ENCODE measurements around the gene FHIT.
"Not testable (repeated sequence)": the region's sequence is repeated elsewhere in the genome, so short reads cannot be mapped to it uniquely, and the experiment has no call there.

FHIT gene

DNA sequence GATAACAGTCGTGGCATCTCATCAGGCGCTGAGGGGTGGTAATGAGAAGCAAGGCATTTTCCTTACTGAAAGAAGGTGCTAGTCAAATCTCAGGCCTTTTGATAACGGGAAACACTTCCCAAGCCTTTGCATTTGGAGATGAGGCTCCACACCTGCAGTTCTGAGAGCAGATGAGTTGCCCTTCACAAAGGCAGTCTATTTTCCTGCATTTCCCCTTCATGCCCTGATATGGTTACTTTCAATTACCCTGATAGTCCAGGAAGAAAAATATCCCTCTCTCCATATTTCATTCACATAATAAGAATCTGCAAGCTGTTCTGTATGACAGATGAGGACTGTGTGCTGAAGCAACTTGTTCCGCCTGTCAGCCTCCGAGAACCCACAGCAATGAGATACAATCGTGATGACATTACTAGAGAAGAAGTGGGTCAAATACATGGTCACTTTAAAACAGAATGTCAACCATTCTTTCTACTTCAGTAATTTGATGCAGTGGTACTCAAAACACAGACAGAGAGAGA, 25.0 kb downstream of the FHIT start:
- DNase-seq (ENCODE audit: low read depth) = no peak

DNA sequence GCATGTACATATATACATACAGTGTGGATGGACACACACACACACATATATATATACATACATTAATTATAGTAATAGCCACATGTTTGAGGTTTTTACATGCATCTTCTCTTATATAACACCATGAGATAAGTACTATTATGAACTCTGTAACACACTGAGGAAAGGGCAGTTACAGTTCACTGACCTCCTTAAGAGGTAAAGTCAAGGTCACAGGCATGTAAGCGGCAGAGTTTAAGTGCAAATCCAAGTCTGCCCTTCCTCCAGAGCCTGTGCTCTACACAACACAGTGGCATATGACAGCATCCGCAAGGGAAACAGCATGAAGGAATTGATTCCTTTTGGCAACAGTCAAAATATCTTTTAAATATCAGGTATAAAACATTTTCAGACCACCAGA, 26.4 kb downstream of the FHIT start:
- DNase-seq (ENCODE audit: low read depth) = no peak

DNA sequence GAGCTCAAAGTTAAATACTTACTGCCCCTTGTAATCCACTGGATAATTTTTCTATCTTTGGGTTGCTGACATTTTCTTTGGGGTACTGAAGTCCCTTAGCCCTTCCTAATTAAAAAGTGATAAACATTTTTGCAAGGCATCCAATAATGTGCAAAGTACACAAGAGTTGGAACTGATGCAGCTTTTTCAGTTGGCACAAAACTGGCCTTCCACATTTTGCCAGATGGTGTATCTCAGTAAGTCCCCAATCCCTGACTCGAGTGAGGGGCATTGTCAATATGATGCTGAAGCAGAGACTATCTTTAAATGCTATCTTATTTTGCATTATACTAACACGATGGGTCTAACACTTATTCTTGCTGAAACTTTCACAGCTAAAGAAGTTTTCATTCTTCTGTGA, 27.8 kb downstream of the FHIT start:
- DNase-seq (ENCODE audit: low read depth) = no peak

DNA sequence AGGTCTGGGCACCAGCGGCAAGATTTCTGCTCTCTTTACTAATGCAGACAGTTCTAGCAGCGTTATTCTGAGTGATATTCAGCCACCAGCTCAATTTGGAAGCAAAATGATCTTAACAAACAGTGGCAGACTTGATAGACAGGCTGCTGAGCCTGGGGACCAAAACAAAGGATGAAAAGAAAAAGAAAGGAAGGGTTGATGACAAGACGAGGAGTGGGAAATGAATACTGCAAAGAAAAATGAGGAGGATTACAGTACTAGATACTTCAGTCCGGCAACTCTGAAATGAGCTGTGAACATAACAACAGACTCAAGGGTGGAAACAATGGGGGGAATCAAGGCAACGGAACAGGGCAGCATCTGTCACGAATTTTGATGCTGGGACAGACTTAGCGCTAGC, 28.8 kb downstream of the FHIT start:
- DNase-seq (ENCODE audit: low read depth) = no peak

DNA sequence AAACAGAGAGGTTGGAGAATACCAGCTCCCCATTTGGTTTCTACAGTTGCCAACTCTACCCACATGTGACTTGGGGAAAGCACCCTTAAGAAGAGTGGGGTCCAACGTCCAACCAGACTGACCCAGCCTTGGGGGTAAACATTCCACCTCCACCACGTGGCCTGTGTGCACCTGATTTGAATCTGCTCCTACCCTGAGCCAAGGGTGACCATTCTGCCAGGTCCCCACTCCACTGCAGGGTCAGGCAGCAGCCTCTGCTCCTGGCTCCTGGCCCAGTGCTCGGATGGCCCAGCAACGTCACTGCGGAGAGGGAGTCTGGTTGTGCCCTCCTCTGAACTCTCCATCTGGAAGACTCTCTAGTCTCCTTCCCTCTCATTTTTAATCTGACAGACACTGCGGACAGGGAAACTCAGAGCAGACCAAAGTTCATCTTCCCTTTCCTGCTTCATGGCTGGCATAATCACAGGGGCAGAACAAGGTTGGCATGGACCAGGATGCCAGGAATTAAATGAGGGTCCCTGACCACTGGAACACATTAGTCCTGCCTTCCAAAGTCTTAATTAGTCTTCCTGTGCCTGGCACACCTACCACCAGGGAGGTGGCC, 29.4 kb downstream of the FHIT start:
- DNase-seq (ENCODE audit: low read depth) = no peak

DNA sequence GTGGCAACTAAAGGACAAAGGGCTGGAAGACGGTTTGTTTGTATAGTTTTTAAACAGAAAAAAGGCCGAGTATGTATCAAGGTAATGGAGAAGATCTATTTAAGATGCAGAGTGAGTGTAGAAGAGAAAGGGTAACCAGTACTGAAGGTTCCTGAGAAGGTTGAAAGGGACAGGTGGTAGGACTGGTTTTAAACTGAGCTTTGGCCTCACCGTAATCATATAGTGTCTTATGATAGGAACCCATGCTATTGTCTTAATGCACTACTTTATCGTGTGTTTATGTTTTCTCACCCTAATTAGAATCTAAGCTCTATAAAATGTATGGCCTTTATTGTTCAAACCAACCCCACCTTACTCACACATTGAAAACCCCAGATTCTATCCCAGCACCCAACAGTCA, 32.7 kb downstream of the FHIT start:
- no peak for DNase-seq (ENCODE audit: low read depth)

DNA sequence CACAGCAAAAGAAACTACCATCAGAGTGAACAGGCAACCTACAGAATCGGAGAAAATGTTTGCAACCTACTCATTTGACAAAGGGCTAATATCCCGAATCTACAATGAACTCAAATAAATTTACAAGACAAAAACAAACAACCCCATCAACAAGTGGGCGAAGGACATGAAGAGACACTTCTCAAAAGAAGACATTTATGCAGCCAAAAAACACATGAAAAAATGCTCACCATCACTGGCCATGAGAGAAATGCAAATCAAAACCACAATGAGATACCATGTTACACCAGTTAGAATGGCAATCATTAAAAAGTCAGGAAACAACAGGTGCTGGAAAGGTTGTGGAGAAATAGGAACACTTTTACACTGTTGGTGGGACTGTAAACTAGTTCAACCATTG, 35.1 kb downstream of the FHIT start:
- DNase-seq (ENCODE audit: low read depth) = not testable (repeated sequence)

DNA sequence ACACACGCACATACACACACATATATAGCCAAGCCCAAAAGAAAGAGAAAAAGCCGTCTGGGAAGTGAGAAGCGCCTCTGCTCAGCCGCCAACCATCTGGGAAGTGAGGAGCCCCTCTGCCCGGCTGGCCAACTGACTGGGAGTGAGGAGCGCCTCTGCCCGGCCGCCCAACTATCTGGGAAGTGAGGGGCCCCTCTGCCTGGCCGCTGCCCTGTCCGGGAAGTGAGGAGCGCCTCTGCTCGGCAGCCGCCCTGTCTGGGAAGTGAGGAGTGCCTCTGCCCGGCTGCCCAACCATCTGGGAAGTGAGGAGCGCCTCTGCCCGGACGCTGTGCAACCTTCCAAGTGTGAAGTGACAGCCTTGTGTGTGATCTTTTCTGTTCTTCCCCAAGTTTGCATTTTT, 49.2 kb downstream of the FHIT start:
- DNase-seq (ENCODE audit: low read depth) = no peak

DNA sequence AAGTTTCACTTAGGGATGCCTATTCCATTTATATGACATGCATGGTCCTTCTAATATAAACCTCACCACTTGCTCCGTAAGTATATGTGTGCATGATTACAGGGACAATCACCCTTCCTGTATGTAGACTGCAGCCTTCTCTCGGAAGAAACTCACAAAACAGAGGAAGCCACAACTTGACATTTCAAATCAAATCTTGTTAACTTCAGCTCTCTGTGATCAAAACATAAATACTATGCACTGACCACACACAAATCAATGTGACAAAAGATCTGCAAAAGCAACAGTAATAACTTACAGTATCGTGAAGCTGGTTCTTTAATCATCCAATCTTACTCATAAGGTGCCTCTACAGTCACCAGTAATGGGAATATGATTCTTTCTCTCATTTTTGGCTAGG, 50.2 kb downstream of the FHIT start:
- DNase-seq (ENCODE audit: low read depth) = no peak

DNA sequence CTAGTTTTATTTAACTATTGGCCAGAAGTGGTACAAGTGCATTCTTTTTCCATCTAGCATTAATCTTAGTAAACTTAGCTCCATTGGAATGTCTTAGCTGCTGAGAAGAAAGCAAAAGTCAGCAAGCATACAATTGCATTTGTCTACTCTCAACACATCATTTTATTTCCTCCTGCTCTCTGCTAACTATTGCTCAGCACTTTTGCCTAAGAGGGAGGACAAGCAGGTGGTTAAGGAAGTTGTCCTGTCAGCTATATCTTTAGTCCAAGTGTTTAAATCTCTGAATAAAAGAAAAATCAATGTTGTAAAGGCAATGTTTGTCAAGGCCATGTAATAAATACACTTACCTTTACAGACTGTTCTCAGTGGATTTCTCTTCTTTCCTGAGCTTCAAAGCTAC, 51.0 kb downstream of the FHIT start:
- DNase-seq (ENCODE audit: low read depth) = no peak

DNA sequence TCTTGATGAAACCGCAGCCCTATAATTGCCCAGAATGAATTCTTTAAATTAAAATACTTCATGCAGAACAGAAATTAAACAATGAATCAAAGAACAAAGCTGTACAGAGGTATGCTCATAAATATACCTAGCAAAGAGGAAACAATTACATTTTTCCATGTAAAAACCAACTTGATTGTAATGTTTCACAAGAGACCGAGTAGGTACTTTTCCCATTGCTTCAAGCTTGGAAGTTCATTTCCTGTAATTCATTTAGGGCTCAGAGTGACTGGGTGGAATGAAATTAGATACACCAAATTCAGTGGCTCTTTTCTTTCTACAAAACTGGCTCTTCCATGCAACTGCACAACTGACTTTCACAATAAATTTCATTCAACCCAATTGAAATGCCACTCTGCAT, 51.4 kb downstream of the FHIT start:
- no peak for DNase-seq (ENCODE audit: low read depth)

DNA sequence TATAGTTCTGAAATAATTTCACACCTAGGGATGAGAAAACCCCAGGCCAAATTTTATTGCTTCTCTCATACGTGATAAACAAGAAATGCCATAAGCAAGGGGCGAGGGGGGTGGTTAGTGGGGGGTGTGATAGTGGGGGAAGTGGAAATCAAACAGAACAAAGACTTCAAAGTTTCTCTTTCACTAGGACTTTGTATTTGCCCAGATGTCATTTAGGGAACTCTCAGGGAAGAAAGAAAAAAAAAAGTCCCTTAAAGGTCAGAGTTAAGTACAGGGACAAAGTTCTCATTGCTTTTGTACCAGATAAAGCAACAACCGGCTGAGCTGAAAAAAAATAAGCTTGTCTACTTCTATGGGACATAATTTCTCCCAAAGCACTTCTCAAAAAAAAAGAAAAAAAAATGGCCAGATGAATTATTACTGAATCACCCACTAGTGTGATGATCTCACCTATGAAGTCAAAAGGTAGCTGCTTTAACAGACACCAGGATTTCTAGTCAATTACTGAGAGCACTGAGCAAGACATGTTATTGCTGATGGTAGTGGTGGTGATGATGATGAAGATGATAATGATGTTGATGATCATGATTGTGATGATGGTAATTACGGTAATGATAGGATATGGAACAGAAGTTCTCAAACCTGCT, 56.2 kb downstream of the FHIT start:
- DNase-seq (ENCODE audit: low read depth) = no peak

DNA sequence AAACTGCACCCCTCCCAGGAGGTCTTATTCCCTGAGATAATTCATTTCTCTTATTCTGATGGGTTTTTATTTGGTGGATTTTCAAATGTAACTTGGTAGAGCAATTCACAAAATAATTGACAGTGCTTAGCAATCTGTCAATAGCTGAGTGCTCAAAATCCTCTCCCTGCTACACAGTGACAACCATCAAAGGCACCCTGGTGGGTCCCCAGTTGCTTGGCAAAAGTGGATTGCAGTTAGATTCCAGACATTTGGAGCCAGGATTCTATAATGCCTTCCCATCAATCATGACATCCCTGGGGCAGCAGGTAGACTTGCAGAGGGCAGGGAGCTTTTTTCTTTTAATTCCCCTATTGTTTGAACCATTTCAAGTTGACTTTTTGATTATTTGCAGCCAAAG, 59.0 kb downstream of the FHIT start:
- no peak for DNase-seq (ENCODE audit: low read depth)

DNA sequence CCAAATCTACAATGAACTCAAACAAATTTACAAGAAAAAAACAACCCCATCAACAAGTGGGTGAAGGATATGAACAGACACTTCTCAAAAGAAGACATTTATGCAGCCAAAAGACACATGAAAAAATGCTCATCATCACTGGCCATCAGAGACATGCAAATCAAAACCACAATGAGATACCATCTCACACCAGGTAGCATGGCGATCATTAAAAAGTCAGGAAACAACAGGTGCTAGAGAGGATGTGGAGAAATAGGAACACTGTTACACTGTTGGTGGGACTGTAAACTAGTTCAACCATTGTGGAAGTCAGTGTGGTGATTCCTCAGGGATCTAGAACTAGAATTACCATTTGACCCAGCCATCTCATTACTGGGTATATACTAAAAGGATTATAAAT, 61.0 kb downstream of the FHIT start:
- DNase-seq (ENCODE audit: low read depth) = not testable (repeated sequence)

DNA sequence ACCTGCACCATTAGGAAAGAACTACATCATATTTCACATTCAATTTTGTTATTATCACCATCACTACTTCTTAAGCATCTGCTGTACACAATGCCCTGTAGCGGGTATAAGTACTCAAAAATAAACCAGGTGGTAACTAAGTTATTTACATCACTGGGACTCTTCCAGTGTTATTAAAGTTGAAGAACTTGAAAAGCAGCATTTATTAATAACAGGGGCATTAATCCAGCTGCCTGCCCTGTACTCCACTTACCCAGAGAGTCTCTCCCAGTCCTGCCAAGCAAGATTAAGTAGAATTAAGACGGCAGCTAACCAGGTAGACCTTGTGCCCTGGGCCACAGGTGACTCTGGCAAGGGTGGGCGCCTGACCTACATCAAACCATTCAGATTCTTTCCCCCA, 65.2 kb downstream of the FHIT start:
- no peak for DNase-seq (ENCODE audit: low read depth)

DNA sequence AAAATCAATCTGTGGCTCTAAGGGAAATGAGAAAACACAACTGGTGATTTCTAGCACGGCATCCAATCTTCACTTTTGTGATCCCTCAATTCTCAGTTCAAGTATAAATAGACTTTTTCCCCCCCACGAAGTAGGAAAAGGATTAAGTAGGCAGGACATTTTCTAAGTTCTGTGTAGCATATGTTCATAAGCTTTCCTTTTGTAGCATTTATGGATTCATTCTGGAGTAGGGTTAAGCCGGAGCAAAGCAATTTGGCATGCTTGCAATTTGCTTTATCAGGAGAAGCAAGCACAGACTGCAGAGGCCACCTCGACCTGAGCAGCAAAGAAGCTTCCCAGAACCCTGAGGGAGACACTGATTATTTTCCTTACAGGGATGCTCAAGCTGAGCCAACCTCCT, 66.3 kb downstream of the FHIT start:
- no peak for DNase-seq (ENCODE audit: low read depth)

DNA sequence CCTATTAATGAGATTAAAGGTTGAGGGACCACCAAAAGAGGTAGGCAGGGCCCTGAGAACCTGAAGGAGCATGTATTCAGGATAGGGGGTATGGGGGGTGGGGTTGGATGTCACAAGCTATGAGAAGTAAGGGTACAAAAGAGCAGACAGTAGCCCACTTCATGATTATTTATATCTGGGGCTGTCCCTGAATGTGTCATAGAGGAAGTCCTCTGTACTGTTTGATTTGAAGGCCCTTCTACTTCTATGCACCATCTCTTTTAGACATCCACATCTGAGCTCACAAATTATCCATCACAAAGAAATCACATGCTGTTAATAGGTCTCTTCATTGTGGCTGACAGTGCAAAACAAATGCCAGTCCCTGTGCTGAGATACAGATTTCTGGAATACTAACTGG, 68.6 kb downstream of the FHIT start:
- no peak for DNase-seq (ENCODE audit: low read depth)

DNA sequence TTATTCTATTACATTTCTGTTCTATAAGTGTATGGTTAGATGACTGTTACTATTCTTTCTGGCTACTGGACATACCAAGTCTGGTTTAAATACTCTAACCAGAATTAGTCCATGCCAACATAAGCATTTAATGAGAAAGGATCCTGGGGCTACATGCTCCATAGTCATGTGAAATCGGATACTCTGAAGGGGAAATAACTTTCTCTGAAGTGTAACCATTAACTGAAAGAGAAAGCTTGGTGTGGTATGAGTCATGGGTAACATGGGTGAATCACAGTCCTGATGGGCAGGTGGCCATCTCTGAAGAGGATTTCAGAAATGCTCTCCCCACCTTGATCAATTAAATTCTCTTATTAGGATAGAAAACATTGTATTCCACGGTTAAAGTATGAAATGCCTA, 69.4 kb downstream of the FHIT start:
- DNase-seq (ENCODE audit: low read depth) = no peak

DNA sequence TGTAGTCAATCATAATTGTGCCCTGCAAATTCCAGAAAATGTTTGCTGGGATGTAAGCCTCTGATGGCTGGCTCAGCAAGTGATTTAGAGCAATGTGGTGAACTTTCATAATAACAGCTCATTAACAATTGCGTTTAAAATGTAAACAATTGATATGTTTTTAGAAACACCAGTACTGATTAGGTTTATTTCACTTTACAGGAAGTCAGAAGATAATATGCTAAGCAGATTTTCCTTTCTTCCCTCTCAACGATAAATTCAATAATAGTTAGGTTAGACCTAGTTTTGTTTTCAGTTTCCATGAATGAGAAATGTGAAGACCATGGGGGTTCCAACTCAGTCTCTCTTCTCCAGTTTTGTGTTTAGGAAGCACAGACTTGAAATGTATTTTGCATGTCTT, 71.0 kb downstream of the FHIT start:
- no peak for DNase-seq (ENCODE audit: low read depth)

DNA sequence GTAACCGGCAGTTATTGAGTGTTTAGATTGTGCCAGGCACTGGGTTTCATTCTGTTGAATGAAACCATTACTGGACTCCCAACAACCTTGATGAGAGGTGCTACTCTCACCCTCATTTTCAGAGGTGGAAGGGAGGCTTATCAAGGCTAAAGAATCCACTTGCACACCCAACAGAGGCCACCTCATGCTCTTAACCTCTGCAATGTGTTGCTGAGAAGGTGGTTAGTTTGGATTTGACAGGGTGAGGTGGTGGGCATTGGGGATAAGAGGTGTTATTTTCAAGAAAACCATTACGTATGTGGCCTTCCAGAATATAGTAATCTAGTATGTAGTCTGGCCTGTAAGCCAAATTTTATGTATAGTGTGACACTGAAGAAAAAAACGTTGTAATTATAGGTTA, 73.1 kb downstream of the FHIT start:
- no peak for DNase-seq (ENCODE audit: low read depth)

DNA sequence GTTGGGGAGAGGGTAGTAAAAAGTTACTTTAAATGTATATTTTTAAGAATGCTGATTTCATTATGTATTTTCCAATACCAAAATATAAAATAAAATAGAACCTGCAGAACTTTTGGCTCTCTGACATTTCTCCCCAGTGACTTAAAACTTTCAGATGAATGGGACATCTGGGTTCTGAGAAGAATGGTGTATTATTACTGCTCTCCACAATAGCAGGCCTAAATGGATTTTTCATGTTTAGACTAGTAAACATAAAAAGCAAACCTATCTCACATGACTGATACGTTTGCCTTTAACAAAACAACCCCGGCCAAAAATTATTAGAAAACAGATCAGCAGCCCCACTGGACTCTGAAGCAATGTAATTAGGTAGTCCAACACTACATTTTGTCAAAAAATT, 73.8 kb downstream of the FHIT start:
- no peak for DNase-seq (ENCODE audit: low read depth)

DNA sequence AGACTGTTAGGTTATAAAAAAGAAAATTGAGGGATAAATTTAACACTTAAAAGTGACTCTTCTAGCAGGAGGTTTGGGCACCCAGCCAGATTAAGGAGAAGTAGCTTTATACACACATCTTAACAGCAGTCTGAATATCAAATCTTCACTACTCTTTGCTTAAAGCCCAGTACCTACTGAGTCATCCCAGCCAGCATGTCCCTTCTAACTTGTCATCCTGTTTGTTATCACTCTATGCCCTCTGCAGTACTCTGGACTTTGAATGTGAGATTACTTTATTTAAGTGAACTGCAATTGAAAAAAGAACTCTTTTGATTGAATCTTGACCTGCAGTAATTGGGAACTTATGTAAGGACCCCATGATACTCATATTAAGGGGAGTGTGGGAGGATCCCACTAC, 77.6 kb downstream of the FHIT start:
- DNase-seq (ENCODE audit: low read depth) = no peak

DNA sequence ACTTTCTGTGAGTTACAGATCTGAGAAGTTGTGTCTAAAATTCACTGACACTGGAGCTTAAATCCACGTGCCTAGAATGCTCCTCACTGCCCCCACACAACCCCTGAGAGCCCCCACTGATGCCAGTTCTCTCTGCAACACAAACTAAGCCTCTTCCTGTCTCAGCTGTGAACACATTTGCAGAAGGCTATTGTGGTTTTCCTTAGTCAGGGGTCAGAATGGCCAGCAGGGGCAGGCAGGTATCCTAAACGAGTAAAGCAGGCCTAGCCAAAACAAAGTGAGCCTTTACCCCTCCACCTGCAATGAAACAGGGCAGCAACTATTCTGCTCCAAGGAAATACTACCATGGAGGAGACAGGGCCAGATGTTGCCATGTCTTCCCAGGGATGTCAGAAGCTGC, 78.6 kb downstream of the FHIT start:
- no peak for DNase-seq (ENCODE audit: low read depth)

DNA sequence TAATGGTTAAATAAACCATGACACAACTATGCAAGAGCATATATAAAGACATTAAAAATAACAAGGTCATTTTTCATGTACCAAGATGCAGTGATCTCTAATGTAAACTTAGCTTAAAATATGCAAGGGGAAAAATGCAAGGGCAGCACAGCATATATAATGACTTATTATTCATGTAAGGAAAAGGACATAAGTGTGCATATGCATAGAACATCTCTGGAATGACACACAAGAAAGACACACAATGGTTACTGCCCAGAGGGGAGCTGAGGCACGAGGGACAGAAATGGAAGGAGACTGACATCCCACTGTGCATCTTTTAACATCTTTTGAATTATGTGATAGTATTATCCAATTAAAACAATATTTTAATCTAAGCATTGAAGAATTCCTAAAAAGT, 79.0 kb downstream of the FHIT start:
- DNase-seq (ENCODE audit: low read depth) = no peak
